ENCODE data around the gene APOC3. TPM values are rescaled to one million over a fixed set of nuclear protein-coding genes. Genes with fewer than 3 reads are reported as not detected.

The APOC3 gene
- total RNA-seq, 1 experiment from 2014 or later, result 2.5 TPM

GRCh38 chr11:116791002-116791812, 38.5 kb upstream of the APOC3 start (continued):
- TF ChIP-seq PREB (CRISPR knock-in tag; IDR thresholded peaks at IDR 0.05; ENCODE audit: borderline replicate concordance) (no peak), HMGA2 (CRISPR knock-in tag; IDR thresholded peaks at IDR 0.05) (no peak), ZNF423 (CRISPR knock-in tag; IDR thresholded peaks at IDR 0.05) (no peak), ZSCAN18 (CRISPR knock-in tag; IDR thresholded peaks at IDR 0.05) (no peak)

GRCh38 chr11:116791813-116792143, 37.9 kb upstream of the APOC3 start, which contains the start of gene APOA5:
APOA5 (minus strand) TSS chr11:116791879; CDS start chr11:116791860, 19 bp downstream.
- DNase-seq (ENCODE audit: low spot score) (no peak), ATAC-seq (no peak)
- CTCF ChIA-PET, result interaction anchor here (0.6 to 8.7 kb wide), 56 partner anchors 8 to 440 kb away, joined by 3 to 358 read pairs (median 5); partner anchors contain the start of genes APOA1, APOA4, APOC3 and BUD13
- Mint-ChIP-seq H3K27me3 (ENCODE audit: low read depth) (peaks cover 26% of the 10 kb centered on the region), H3K9me3 (no peaks in the 10 kb centered on the region), H3K4me1 (peaks cover 22% of the 10 kb centered on the region), H3K36me3 (peaks cover 5% of the 10 kb centered on the region; the same call in 1 of the 2 replicates), H3K27ac (no peak within 1 kb of the TSS), H3K4me3 (peak within 1 kb of the TSS; percentile 40)
- POLR2A ChIA-PET, result interaction anchor here (0.6 to 1.2 kb wide), 2 partner anchors 44 to 306 kb away, joined by 3 to 8 read pairs; partner anchors contain the start of gene SIK3
- TF ChIP-seq ZNF512 (CRISPR knock-in tag; IDR thresholded peaks at IDR 0.05; ENCODE audit: borderline replicate concordance) (no peak), CREM (CRISPR knock-in tag; IDR thresholded peaks at IDR 0.05) (no peak), JAZF1 (CRISPR knock-in tag; IDR thresholded peaks at IDR 0.05) (no peak), ZSCAN18 (CRISPR knock-in tag; IDR thresholded peaks at IDR 0.05) (no peak), ZNF425 (CRISPR knock-in tag; conservative IDR thresholded peaks at IDR 0.05) (no peak)

GRCh38 chr11:116792144-116792868, 37.4 kb upstream of the APOC3 start:
- Mint-ChIP-seq H3K36me3 (no peaks in the 10 kb centered on the region; the same call in 1 of the 2 replicates), H3K4me3 (no peak overlapping the region), H3K9me3 (no peaks in the 10 kb centered on the region), H3K4me1 (peaks cover 17% of the 10 kb centered on the region), H3K27me3 (ENCODE audit: low read depth) (peaks cover 26% of the 10 kb centered on the region), H3K27ac (no peak overlapping the region)
- POLR2A ChIA-PET, result no interaction called here
- ATAC-seq (no peak), DNase-seq (ENCODE audit: low spot score) (no peak)
- CTCF ChIA-PET, result interaction anchor here (0.8 to 8.7 kb wide), 5 partner anchors 25 to 317 kb away, joined by 3 to 358 read pairs (median 5); partner anchors contain the start of genes APOA1 and APOA4
- TF ChIP-seq ZNF532 (CRISPR knock-in tag; IDR thresholded peaks at IDR 0.05; ENCODE audit: borderline replicate concordance) (no peak), CREM (CRISPR knock-in tag; IDR thresholded peaks at IDR 0.05) (no peak), NFATC4 (CRISPR knock-in tag; IDR thresholded peaks at IDR 0.05) (no peak), CDX4 (CRISPR knock-in tag; IDR thresholded peaks at IDR 0.05; ENCODE audit: borderline replicate concordance) (no peak), CTCF (IDR thresholded peaks at IDR 0.05) (no peak), ZNF416 (CRISPR knock-in tag; IDR thresholded peaks at IDR 0.05) (no peak), NR1H2 (CRISPR knock-in tag; IDR thresholded peaks at IDR 0.05) (no peak)

Measured in WTC11 (cell line).